HG03280 (cell line): ENCODE measurements around the gene LIPE.

ENCODE experiments used
- ATAC-seq: cut with Tn5 transposase; IDR thresholded peaks from one replicate; pipeline ENCODE4 v1.9.1; 2021; ENCODE audit warnings: mild to moderate bottlenecking, moderate library complexity; ENCODE audit not compliant: unreplicated experiment

LIPE gene

DNA sequence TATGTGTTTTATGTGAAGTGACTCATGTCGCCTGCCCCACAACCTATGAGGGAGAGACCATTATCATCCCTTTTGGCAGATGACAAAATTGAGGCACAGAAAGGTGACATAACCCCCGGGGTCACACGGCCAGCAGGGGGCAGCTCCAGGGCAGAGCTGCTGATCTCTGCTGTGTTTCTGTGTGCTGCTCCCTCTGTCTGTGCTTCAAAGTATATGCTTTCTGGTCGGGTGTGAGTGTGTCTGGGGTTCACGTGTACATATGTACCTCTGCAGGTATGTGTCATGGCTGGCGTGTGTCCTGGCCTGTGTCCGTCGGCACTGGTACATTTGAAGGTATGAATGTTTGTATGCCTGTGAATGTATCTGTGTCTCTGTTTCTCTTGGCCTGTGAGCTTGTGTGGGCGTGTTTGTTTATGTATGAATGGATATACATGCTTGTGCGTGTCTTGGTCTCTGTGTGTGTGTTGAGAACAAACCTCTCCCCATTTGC lies 7.1 kb downstream of the LIPE start:
- ATAC-seq = no peak

DNA sequence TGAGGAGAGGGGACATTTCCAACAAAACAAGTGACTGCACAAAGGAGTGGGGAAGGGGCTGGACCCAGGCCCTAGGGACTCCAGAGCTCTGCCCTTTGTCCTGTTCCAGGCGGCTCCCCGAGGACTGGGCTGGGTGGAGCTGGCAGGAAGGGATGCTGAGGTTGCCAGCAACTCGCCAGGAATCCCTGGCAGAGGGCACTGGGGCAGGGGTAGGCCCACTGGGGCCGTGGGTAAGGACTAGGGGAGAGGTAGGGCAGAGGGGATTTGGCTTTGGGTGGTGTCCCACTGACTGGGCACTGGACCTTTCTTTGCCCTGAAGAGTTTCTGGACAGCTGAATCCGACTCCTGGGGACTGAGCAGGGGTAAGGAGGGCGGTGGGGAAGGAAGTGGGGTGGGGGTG lies 7.9 kb downstream of the LIPE start:
- ATAC-seq = no peak

DNA sequence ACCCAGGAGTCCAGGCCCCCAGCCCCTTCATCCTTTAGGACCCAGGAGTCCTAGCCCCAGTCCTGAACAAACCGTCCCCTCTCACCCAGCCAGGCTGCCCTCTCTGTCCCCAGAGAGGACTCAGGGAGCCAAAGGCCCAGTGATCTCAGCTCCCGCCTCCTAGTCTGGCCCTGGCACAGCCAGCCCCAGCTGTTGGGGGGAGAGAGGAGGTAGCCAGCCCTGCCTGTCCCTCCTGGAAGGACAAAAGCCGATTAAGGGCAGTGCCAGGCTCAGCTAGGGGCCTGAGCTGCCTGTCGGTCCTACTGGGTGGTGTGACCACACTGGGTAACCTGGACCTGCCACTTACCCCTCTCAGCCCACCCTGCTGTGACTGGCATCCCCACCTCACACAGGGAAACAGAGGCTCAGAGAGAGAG lies 14.5 kb downstream of the LIPE start:
- ATAC-seq = no peak

DNA sequence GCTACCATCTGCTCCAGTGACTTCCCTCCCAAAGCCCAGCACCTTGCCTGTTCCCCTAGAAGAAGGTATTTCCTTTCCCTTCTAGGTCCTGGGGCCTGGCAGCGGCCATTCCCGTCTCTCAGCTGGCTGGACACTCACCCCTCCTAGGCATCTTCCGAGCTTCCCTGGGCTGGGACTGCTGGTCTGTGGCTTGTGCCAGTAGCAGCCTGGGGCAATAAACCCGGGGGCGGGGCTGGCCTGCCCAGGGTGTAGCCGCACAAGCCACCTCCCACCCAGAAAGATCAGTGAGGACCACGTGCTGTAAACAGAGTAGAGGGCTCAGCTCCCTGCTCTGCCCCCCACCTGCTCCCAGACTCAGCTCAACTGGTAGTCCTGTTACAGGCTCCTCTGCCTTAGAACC lies 15.0 kb downstream of the LIPE start:
- ATAC-seq = no peak

DNA sequence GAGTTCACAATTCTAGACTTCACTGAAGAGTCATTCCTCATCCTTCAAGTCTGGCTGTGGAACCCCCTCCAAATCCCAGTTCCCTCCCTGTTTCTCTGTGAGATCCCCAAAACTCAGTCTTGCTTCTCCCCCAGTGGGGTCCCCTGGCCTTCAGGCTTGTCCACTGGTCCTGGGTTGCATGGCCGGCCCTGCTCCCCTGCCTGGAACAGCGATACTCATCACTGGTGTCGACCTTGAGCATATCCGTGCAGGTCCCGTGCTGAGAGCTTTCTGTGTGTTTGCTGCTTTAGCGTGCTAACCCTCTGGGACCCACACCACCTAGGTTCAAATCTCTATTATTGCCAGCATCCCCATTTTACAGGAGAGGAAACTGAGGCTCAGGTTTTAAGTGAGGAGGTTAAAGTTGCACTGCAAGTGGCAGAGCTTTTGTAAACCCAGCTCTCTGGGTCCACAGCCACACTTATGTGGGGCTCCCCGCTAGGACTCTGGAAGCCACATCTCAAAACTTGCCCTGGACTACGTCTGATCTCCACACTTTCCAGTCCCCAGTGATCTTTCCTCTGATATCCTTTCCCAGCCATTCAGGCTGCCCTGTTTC lies 15.5 kb downstream of the LIPE start:
- no peak for ATAC-seq

DNA sequence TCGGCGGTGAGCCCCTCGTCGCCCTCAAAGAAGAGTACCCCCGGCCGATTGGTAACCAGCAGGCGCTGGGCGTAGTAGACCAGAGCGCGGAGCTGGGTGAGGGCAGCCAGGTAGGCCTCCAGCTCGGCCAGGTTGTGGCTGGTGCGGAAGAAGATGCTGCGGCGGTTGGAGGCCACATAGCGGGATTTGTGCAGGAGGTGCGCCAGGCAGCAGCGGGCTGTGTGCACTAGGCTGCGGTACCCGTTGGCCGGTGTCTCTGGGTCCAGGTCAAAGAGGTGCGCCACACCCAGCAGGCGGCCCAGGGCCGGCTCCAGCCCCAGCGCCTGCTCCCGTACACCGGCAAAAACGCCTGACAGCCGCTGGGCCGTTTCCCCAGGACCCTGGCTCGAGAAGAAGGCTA lies 16.8 kb downstream of the LIPE start:
- ATAC-seq = no peak

DNA sequence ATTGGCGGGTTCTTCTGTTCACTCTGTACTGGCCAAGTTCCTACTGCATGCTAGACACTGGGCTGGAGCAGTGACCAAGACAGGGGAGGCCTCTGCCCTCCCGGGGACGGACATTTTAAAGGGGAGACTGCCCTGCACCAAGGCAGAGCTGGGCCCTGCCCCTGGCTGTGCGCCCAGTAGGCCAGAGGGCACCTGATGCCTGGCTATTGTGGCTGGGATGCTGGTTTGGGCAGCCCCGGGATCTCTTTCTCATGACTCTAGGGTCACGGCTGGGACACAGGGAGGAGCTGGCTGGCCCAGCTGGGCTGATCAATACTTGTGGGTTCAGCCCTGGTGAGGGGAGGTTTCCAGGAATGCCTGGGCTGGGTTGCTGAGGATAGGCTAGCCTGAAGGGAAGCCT lies 17.7 kb downstream of the LIPE start:
- no peak for ATAC-seq

DNA sequence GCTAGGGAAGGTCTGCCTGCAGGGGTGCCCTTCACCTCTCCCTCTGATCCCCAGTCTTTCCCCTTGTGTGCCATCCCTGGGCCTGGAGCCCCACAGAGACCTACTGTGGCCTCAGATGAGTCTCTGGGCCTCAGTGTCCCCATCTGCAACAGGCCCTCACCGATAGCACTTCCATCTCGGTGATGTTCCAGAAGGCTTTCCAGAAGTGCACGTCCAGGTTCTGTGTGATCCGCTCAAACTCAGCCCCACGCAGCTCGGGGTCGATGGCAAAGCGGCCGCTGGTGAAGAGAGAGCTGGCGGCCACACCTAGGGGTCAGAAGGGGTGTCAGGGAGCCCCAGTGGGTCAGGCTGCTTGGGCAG lies 19.4 kb downstream of the LIPE start:
- no peak for ATAC-seq

DNA sequence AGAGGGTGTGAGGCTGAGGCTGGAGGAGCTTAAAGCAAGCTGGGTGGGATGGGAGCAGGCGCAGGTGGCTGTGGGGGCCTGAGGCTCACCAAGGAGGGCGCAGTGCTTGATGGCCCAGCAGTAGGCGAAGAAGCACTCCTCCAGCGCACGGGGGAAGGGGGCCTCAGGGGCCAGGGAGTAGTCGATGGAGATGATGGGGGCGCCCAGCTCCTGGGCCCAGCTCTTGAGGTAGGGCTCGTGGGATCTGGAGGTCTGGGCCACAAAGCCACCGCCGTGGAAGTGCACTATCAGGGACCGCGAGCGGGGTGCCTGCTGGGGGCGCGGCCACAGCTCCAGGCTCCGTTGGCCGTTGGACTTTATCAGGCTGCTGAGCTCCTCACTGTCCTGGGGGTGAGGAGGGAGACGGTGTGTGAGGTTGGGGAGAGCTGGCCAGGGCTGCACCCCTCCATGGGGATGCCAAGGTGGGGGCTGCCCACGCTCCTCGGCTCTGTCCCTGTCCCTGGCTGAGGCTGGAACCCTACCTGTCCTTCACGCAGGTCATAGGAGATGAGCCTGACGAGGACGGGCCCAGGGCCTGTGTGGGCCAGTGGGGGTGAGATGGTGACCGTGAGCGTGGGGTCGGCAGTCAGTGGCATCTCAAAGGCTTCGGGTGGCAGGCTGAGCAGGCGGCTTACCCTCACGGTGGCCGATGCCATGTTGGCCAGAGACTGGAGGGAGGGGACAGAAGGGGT lies 19.9 kb downstream of the LIPE start:
- no peak for ATAC-seq

DNA sequence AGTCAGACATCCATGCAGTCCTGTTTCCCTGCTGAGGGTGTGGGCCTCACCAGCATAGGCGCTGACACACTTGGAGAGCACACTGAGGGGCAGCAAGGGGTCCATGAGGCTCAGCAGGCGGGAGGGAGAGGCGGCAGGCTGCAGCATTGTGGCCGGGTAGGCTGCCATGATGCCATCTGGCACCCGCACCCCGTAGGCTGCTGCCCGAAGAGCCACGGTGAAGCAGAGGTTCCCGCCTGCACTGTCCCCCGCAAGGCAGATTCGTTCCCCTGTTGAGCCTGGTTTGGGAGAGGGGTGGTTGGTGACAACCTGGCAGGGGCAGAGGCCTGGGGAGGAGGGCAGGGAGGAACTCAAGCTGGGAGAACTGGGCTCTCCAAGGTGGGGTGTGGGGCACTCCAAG lies 21.1 kb downstream of the LIPE start:
- ATAC-seq = no peak

DNA sequence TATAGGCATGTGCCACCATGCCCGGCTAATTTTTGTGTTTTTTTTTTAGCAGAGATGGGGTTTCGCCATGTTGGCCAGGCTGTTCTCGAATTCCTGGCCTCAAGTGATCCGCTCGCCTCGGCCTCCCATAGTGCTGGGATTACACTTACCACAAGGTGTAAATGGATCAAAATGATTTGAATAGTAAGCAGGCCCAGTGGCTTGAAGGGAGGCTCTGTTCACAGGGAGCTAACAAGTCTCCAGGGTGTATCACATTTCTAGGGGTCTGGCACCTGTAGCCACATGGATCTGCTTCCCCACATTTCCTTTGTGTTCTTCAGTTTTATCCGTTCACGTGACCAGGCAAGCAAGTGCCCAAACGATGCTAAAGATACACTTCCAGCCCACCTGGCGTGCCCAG lies 23.6 kb downstream of the LIPE start:
- no peak for ATAC-seq

DNA sequence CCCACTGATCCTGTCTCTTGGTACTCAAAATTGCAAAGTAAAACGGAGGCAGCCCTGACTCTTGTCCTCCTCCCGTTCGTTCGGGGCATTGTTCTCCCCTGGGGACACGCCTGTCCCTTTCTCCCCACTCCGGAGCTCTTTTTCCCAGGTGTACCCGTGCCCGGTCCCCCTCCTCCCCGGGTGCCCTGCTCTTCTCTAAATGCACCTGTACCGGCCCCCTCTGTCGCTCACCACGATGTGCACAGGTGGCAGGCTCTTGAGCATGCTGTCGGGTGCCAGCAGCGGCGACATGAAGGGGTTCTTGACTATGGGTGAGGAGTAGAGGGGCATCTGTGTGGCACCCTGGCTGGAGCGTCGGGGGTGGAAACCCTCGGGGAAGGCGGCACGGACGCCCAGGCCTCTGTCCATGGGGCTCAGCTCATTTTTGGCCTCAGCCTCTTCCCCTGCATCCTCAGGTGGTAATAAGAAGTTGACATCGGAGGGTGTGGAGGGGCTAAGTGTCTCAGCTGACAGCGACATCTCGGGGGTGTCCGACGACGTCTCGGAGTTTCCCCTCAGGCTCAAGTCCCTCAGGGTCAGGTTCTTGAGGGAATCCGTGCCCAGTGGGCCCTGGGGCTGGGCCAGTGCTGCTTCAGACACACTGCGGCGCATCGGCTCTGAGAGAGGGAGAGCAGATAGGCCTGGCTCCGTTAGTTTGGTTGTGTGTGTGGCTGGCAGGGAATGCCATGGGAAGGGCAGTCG lies 24.6 kb downstream of the LIPE start:
- no peak for ATAC-seq

DNA sequence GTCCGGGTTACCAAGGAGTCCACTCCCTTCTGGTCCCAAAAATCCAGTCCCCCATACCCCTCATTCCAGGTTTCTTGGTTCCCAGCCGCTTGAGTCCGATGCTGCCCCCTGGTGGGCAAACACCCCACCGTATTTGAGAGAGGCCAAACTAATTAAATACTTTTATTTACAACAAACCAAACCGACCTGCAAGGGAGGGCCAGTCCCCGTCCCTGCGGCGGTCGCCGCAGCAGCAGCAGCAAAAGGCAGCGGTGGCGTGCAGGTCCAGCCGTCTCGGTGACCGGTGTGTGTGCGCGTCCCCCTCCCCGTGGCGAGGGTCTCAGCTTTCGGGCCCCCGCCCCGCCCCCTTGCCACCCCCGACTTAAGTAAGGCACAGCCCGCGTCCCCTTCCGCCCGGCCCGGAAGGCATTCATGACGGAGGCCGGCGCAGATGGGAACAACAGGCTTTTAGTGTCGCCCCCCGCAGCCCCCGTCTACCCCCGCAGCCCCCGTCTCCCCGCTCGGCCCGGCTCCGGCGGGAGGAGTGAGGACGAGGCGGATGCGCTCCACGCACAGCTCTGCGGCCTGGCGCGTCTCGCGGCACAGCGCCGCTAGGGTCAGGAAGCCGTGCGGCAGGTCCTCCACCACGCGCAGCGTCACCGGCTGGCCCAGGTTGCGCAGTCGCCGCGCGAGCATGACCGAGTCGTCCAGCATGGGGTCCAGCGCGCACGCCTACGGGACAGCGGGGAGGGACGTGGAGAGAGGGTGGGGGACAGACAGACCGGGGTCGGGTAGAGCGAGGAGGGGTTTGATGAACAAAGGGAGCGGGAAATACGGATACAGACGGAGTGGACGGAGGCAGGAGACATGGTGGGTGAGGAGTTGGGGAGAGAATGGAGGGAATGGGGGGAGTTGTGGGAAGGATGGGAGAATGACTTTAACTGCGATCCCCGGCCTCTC lies 25.6 kb downstream of the LIPE start:
- ATAC-seq = no peak

DNA sequence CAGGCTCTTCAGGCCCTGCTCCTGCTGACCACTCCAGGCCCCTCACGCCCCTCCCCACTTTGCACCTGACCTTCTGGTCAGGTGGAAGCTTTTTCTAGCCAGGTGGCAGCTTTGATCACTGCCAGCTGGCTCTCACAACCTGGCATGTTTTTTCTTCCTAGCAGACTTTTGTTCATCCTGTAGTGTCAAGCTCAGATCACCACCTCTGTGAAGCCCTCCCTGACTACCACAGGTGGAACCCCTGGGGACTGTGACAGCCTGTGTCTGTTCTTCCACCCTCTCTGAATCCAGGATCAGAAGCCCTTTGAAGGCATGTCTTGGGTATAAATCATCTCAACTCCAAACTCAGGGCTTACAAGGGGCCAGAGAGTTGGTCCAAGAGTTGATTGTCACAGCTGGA lies 26.8 kb downstream of the LIPE start:
- ATAC-seq = no peak

DNA sequence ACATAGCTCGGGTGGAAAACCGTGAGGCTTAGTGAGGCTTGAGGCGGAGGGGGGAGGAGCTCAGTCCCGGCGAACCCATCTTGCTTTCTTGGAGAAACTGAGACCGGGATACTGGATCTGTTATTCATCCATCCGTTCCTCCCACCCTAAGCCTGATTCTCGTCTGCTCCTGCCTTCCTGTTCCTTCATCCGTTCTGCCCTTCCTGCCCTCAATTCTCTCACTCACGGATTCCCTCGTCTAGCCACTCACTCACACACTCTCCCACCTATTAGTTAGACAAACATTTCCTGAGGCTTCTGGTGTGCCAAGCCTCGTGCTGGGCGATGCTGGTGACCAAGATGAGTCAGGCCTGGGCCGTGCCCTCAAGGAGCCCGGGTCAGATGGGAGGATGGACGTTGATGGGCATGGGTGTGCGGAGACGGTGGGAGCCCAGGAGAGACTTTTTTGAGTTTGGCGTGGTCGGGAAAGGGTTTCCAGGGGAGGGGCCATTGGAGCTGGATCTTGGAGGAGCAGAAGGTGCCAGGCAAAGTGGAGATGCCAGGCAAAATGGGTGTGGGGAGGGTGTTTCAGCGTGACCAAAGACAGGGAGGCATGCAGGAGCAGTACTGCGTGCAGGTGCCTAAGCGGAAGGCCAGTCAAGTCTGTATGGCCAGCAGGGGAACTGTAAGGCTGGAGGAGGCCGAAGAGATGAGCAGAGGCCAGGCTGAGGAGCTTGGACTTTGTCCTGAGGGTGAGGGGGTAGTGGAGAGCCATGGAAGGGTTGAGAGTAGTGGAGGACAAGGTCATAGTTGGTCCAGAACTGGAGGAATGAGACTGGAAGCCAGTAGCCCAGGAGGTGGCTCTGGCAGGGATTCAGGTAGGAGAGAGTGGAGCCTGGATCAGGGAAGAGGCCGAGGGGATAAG lies 29.7 kb downstream of the LIPE start:
- no peak for ATAC-seq

DNA sequence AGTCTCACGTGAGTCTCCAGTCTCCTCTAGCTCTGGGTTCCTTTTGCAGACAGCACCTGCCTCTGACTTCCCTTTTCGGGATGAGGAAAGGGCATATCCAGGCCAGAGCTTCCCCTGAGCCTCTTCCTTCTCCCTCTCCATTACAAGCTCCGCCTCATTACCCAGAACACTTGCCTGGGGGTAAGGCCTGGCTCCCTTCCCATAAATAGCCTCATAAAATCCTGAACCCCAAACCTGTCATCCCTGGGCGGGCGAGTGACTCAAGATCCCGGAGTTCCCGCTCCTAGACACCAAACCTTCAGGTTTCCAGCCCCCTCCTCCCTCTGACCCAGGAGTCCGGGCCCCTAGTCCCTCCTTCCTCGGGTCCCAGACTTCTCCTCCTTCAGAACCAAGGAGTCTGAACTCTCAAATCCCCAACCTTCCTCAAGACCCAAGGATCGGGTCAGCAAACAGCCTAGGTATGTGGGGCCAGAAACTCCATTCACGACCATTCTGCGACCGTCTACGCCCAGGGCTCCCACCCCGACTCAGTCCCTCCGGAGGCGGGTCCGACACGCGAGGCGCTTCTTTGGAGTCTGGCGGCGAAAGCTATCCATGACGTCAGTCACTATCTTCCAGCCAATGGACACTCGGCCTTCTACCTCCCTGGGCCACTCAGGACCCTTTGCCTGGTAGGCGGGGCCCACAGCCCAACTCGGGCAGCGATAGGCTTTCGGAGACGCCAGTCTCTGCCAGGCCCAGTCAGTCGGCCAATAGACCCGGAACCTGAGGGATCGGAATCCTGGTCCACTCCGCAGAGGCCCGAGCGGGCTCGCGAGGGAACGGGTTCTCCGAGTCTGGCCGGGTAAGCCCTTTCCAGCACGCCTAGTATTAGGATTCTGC lies 30.6 kb downstream of the LIPE start:
- peak; percentile 98 for ATAC-seq

DNA sequence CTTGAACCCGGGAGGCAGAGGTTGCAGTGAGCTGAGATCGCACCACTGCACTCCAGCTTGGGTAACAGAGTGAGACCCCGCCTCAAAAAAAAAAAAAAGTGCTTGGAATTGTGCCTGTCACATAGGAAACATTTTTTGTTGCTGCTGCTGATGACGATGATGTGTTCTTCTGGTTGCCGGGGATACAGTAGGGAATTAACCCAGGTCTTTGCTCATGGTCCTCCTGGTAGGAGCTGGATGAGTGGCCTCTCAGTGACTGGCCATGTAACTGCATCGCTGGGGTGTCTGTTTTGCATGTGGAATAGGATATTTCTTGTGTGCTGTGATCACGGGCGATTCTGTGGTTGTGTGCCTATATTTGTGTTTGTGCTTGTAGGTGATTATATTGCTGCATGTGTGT lies 32.4 kb downstream of the LIPE start:
- ATAC-seq = no peak

DNA sequence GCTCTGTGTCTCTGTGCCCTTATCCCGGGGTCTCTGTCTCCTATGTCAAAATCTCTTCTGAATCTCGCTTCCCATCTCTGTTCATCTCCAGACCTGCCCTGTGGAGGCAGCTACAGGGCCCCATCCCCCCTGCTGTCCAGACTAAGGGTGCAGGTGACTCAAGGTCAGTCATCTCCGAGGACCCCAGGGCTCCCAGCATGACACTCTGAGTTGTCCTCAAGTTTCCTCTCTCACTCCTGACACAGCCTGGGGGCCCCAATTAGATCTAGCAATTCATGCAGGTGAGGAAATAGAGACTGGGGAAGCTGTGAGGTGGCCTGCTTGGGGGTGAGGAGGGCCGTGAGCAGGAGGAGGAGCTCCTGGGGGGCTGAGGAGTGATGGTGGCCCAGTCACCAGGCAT lies 35.0 kb downstream of the LIPE start:
- no peak for ATAC-seq

DNA sequence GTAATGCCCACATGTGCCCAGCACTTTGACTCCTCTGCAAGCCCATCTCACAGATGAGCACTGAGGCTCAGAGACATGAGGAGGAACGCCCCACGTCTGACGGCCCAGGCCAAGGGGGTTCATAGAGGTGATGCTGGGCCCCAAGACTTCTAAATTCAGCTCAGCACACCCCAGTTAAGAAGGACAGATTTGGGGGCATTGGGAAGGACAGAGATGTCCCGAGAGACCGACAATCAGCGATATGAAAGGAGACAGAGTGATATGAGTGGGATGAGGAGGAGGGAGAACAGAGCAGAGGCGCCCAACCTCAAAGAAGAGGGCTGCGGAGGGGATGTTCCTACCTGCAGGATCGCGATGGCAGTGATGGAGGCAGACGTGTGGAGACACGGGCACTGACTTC lies 37.3 kb downstream of the LIPE start, which contains the start of gene CNFN:
CNFN (minus strand) TSS at position 399 of the 400 bp plus-strand sequence. CDS start 1,260 bp downstream, outside the sequence.
- ATAC-seq = no peak
